Measurements from ENCODE around the gene DOCK11. TPM values are rescaled to one million over a fixed set of nuclear protein-coding genes. Genes with fewer than 3 reads are reported as not detected.

Gene DOCK11
- total and polyA plus RNA-seq, 2 of the 4 experiments (the other 2 are of a cell fraction): 3.9 to 13.1 TPM

DNA sequence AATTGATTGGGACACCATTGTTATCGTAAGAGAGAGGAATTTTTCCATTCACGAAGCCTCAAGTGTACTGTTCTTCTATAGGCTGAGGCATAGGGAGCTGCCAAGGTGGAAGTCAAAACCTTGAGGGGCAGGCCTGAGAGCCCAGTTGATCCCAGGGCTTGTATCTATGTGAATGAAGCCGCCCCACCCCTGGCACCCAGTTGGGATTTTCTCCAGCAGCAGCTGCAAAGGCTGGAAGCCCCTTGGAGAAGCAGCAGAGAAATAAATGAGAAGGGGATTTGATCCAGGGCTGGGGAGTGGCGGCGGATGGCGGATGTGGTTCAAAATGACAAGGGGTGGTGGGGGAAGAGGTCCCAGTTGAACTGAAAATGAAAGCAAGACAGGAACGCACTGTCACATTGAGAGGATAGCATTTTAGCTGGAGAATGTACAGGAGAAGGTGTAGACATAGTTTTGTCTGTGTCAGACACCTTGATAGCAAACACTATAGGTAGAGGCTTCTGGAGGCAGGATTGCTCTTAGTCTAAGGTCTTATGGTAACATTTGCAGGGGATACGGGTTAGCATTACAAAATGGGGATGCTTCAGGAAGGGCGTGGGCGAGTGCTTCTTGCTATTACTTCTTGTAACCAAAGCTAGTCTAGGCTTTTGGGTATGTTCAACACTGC is 32.6 kb downstream of the DOCK11 start:
- in situ Hi-C loops (cut with MboI; ENCODE audit: low sequenced_read_pairs): no loop called here

More for the DNA sequence above, 32.6 kb downstream of the DOCK11 start:
- no peak overlapping the region for H2AFZ ChIP-seq (replicated peaks; ENCODE audit: low read length, poor library complexity)
- no peak overlapping the region for H3K4ac ChIP-seq (ENCODE audit: low read depth, low read length)
- no peak overlapping the region for H2AK9ac ChIP-seq (replicated peaks; ENCODE audit: low read depth, low read length, poor library complexity)
- H3K23ac ChIP-seq (ENCODE audit: low read depth, low read length): no peak overlapping the region
- intact Hi-C loops (cut with micrococcal nuclease): no loop called here
- H2BK15ac ChIP-seq (ENCODE audit: low read depth, low read length): no peak overlapping the region
- no peak for DNase-seq
- POLR2A ChIA-PET (ENCODE audit: unreplicated experiment): interaction anchor here (0.5 kb wide), 1 partner anchor 24 kb away, joined by 11 read pairs; no protein-coding TSS in a partner anchor
- ATAC-seq (ENCODE audit: low read depth): no peak
- no peak overlapping the region for H2BK120ac ChIP-seq (ENCODE audit: low read depth, low read length)
- no peak overlapping the region for H3K4me2 ChIP-seq (ENCODE audit: low read depth, low read length)
- H3K9me3 ChIP-seq (ENCODE audit: control insufficient read depth, insufficient read depth, low read length): no peaks in the 10 kb centered on the region
- CTCF ChIA-PET: no interaction called here
- H4K5ac ChIP-seq (ENCODE audit: low read depth, low read length): no peak overlapping the region
- H3K4me3 ChIP-seq (ENCODE audit: insufficient read depth, low read depth, low read length): no peak overlapping the region
- H4K8ac ChIP-seq (ENCODE audit: low read depth in 2 of 2, low read length in 2 of 2): no peak overlapping the region
- no peak overlapping the region for H4K91ac ChIP-seq (ENCODE audit: insufficient read depth, low read depth, low read length)
- no peaks in the 10 kb centered on the region for H3K36me3 ChIP-seq (ENCODE audit: control insufficient read depth, insufficient read depth, low read length)
- H3K79me1 ChIP-seq (ENCODE audit: low read depth in 1 of 2, low read length in 2 of 2): peaks cover 3 to 18% of the 10 kb centered on the region in 2 experiments; a peak in 2 of 4 replicates
- dilution Hi-C loops (cut with HindIII; ENCODE audit: low sequenced_read_pairs, unreplicated experiment): no loop called here
- H3K9ac ChIP-seq (ENCODE audit: low read depth, low read length): no peak overlapping the region
- H3K14ac ChIP-seq (replicated peaks; ENCODE audit: low read depth, low read length): no peak overlapping the region
- H3K27ac ChIP-seq (ENCODE audit: insufficient read depth, low read length): no peak overlapping the region
- no peaks in the 10 kb centered on the region for H3K27me3 ChIP-seq (ENCODE audit: control insufficient read depth, insufficient read depth, low read length)
- TF ChIP-seq POLR2A (IDR thresholded peaks at IDR 0.05; ENCODE audit: low read depth, low read length) (no peak), CEBPB (IDR thresholded peaks at IDR 0.05; ENCODE audit: low read depth, low read length) (no peak), MAFK (IDR thresholded peaks at IDR 0.05; ENCODE audit: low read depth, low read length) (no peak), BHLHE40 (IDR thresholded peaks at IDR 0.05; ENCODE audit: low read depth, low read length) (no peak), ELK1 (IDR thresholded peaks at IDR 0.05; ENCODE audit: borderline replicate concordance, low read depth, low read length) (no peak), MXI1 (IDR thresholded peaks at IDR 0.05; ENCODE audit: borderline replicate concordance, low read depth, low read length) (no peak), CHD1 (IDR thresholded peaks at IDR 0.05; ENCODE audit: low read depth, low read length) (no peak), SMC3 (IDR thresholded peaks at IDR 0.05; ENCODE audit: low read depth, low read length) (no peak), RAD21 (IDR thresholded peaks at IDR 0.05; ENCODE audit: low read length) (no peak), FOS (IDR thresholded peaks at IDR 0.05; ENCODE audit: low read depth, low read length) (no peak), MAZ (IDR thresholded peaks at IDR 0.05; ENCODE audit: borderline replicate concordance, low read depth, low read length) (no peak), RFX5 (IDR thresholded peaks at IDR 0.05; ENCODE audit: low read depth, low read length) (no peak), NFE2L2 (IDR thresholded peaks at IDR 0.05; ENCODE audit: low read depth, low read length) (no peak), RCOR1 (IDR thresholded peaks at IDR 0.05; ENCODE audit: insufficient replicate concordance, low read length) (no peak), CTCF (conservative IDR thresholded peaks at IDR 0.05; ENCODE audit: low read depth, low read length) (no peak)
- TF ChIP-seq, protein P1, sequence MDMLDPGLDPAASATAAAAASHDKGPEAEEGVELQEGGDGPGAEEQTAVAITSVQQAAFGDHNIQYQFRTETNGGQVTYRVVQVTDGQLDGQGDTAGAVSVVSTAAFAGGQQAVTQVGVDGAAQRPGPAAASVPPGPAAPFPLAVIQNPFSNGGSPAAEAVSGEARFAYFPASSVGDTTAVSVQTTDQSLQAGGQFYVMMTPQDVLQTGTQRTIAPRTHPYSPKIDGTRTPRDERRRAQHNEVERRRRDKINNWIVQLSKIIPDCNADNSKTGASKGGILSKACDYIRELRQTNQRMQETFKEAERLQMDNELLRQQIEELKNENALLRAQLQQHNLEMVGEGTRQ (IDR thresholded peaks at IDR 0.05; ENCODE audit: low read depth, low read length): no peak
- H4K20me1 ChIP-seq (ENCODE audit: insufficient read depth, low read length): no peaks in the 10 kb centered on the region
- no peak overlapping the region for H3K18ac ChIP-seq (ENCODE audit: low read depth, low read length)
- no peak overlapping the region for H2AK5ac ChIP-seq (ENCODE audit: low read depth, low read length)
- H3K56ac ChIP-seq (ENCODE audit: extremely low read depth, insufficient read depth, low read length): no peak overlapping the region
- H3K9me1 ChIP-seq (ENCODE audit: insufficient read depth, low read length): peaks cover 9% of the 10 kb centered on the region; the same call in 1 of the 2 replicates
- 75% methylated on average over 4 of the region's 10 CpGs; no CpG with 5 or more reads in 1 of the 2 experiments for WGBS, 2 experiments (ENCODE audit: extremely low coverage in 2 of 2, insufficient read length in 1 of 2)
- H2BK20ac ChIP-seq (ENCODE audit: low read depth, low read length): no peak overlapping the region
- no TSS peak for BruUV-seq (replicated peaks)
- no peak overlapping the region for H2BK5ac ChIP-seq (ENCODE audit: low read depth, low read length, poor library complexity, severe bottlenecking)
- H3K4me1 ChIP-seq (ENCODE audit: control insufficient read depth, insufficient read depth, low read length): peaks cover 5% of the 10 kb centered on the region
